Kidney (tissue), 14 donors: ENCODE measurements around the gene OSBPL2. TPM values are rescaled to one million over a fixed set of nuclear protein-coding genes. Genes with fewer than 3 reads are reported as not detected.

ENCODE experiments used
- DNase-seq, 5 donors: peaks; one replicate each; pipeline ENCODE4 v3.0.0-alpha.2; 2013 to 2020
- FAIRE-seq: peaks from 2 replicates; lab custom pipeline; 2012; peaks lifted over from hg19 to GRCh38; lab: Jason Lieb, UNC
- H3K27ac ChIP-seq, 2 donors: one replicate each; pipeline ENCODE4 v1.7.0; 2013; ENCODE audit warnings: low read depth in 2 of 2, low read length in 2 of 2, inconsistent platforms in 1 of 2
- H3K27me3 ChIP-seq: one replicate; pipeline ENCODE4 v1.7.1; 2013; ENCODE audit warnings: low read length, inconsistent platforms; ENCODE audit not compliant: control insufficient read depth, insufficient read depth
- H3K36me3 ChIP-seq, 3 donors: one replicate each; pipeline versions ENCODE4 v1.7.0 to v1.7.1; 2013; ENCODE audit warnings: low read length in 3 of 3, control low read depth in 1 of 3, inconsistent platforms in 1 of 3; ENCODE audit not compliant: insufficient read depth in 3 of 3, control insufficient read depth in 2 of 3
- H3K4me1 ChIP-seq, 3 donors: one replicate each; pipeline versions ENCODE4 v1.7.0 to v1.7.1; 2013; ENCODE audit warnings: low read length in 3 of 3, inconsistent platforms in 1 of 3, low read depth in 1 of 3; ENCODE audit not compliant: control insufficient read depth in 2 of 3, insufficient read depth in 2 of 3
- H3K4me3 ChIP-seq, 3 donors: one replicate each; pipeline versions ENCODE4 v1.7.0 to v1.8.1; 2013; ENCODE audit warnings: low read length in 3 of 3, control low read depth in 1 of 3, inconsistent platforms in 1 of 3
- H3K9ac ChIP-seq, 3 donors: one replicate each; pipeline versions ENCODE4 v1.7.0 to v1.7.1; 2013; ENCODE audit warnings: low read length in 3 of 3, control low read depth in 1 of 3, inconsistent platforms in 1 of 3
- H3K9me3 ChIP-seq, 3 donors: one replicate each; pipeline versions ENCODE4 v1.7.0 to v1.7.1; 2013; ENCODE audit warnings: low read length in 3 of 3, control low read depth in 1 of 3, inconsistent platforms in 1 of 3; ENCODE audit not compliant: control insufficient read depth in 2 of 3, insufficient read depth in 1 of 3
- intact Hi-C: fragments of 100-400 bp; cut with DNase I; formaldehyde crosslinking; loops from one replicate; pipeline ENCODE4 v1.11.1; 2022
- polyA plus RNA-seq: library from polyadenylated mRNA; stranded (reverse); fragments of 350-450 nt; fragmentation: Illumina TruSeq; extraction: RNeasy Lipid Tissue Mini Kit (QIAGEN cat#74804); gene quantifications from one replicate; pipeline ENCODE4 v1.2.3, GENCODE V29; 2014; ENCODE audit warnings: low read depth, low replicate concordance; ENCODE audit not compliant: insufficient read depth
- total RNA-seq: library from RNA; stranded (reverse); fragmentation: NEBNext Ultra II Directional; extraction: Animal tissue kit (Norgen Biotek cat#: 25700); gene quantifications from one replicate; pipeline ENCODE4 v1.2.1, GENCODE V29; 2021
- TF ChIP-seq, protein P1 (sequence below): IDR thresholded peaks from 3 replicates; pipeline ENCODE4 v1.5.1; 2012; ENCODE audit warnings: mild to moderate bottlenecking, moderate library complexity, borderline replicate concordance; ENCODE audit not compliant: insufficient read depth; ENCODE audit errors: extremely low read depth
- donor health status: control.
- donor health status: control.
- donor health status: control.
- donor health status: control.
- donor health status: control.
- donor health status: DM: yes; HTN: yes; CAD: no.
- donor health status: Normal renal cell carcinoma (clear cell type).

OSBPL2 gene
- total and polyA plus RNA-seq, 2 donors from 2014 or later = 20.4 to 57.1 TPM

DNA sequence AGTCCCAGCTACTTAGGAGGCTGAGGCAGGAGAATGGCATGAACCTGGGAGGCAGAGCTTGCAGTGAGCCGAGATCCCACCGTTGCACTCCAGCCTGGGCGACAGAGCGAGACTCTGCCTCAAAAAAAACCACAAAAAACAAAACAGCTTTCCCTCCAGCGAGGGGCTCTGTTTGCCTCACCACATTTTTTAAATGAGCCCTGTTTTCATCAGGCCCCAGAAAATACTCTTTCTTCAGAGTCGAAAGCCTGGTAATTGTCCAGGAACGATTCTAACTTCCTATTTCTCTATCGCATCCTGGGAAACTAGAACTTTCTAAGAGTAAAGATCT is 43.3 kb upstream of the OSBPL2 start:
- no peak for FAIRE-seq
- no peak for DNase-seq
- intact Hi-C loops = no loop called here
- Histone ChIP-seq H3K4me1 (no peaks in the 10 kb centered on the region), H3K4me3 (no peak overlapping the region), H3K27me3 (no peaks in the 10 kb centered on the region), H3K36me3 (peaks cover 2 to 25% (median 19%) of the 10 kb centered on the region in 3 donors), H3K9ac (no peak overlapping the region), H3K9me3 (no peaks in the 10 kb centered on the region), H3K27ac (no peak overlapping the region)
- TF ChIP-seq, protein P1, sequence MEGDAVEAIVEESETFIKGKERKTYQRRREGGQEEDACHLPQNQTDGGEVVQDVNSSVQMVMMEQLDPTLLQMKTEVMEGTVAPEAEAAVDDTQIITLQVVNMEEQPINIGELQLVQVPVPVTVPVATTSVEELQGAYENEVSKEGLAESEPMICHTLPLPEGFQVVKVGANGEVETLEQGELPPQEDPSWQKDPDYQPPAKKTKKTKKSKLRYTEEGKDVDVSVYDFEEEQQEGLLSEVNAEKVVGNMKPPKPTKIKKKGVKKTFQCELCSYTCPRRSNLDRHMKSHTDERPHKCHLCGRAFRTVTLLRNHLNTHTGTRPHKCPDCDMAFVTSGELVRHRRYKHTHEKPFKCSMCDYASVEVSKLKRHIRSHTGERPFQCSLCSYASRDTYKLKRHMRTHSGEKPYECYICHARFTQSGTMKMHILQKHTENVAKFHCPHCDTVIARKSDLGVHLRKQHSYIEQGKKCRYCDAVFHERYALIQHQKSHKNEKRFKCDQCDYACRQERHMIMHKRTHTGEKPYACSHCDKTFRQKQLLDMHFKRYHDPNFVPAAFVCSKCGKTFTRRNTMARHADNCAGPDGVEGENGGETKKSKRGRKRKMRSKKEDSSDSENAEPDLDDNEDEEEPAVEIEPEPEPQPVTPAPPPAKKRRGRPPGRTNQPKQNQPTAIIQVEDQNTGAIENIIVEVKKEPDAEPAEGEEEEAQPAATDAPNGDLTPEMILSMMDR = no peak

GRCh38 chr20:62195736-62196135 is 42.6 kb upstream of the OSBPL2 start:
- intact Hi-C loops = no loop called here
- H3K9me3 ChIP-seq = no peaks in the 10 kb centered on the region
- TF ChIP-seq, protein P1 = no peak

GRCh38 chr20:62196286-62196685 is 42.0 kb upstream of the OSBPL2 start:
- intact Hi-C loops = no loop called here
- Histone ChIP-seq H3K9me3 (no peaks in the 10 kb centered on the region), H3K4me3 (no peak overlapping the region), H3K27me3 (no peaks in the 10 kb centered on the region), H3K27ac (no peak overlapping the region), H3K36me3 (peaks cover 2 to 30% (median 24%) of the 10 kb centered on the region in 3 donors), H3K4me1 (no peaks in the 10 kb centered on the region), H3K9ac (no peak overlapping the region)
- FAIRE-seq = no peak
- TF ChIP-seq, protein P1 = no peak
- peak in 1 of 5 donors; percentile 25 for DNase-seq

More at GRCh38 chr20:62195736-62196135, 42.6 kb upstream of the OSBPL2 start:
- no peak overlapping the region for H3K27ac ChIP-seq
- DNase-seq = peak in 1 of 5 donors; percentile 57
- H3K9ac ChIP-seq = no peak overlapping the region
- no peak for FAIRE-seq
- no peaks in the 10 kb centered on the region for H3K27me3 ChIP-seq
- H3K4me3 ChIP-seq = no peak overlapping the region
- H3K36me3 ChIP-seq = peaks cover 2 to 30% (median 24%) of the 10 kb centered on the region in 3 donors
- H3K4me1 ChIP-seq = no peaks in the 10 kb centered on the region

GRCh38 chr20:62197311-62197710 is 41.0 kb upstream of the OSBPL2 start:
- FAIRE-seq (no peak), DNase-seq (peak in 1 of 5 donors; percentile 43)
- Histone ChIP-seq H3K36me3 (peaks cover 2 to 30% (median 24%) of the 10 kb centered on the region in 3 donors), H3K4me1 (no peaks in the 10 kb centered on the region), H3K27ac (no peak overlapping the region), H3K9ac (no peak overlapping the region), H3K27me3 (no peaks in the 10 kb centered on the region), H3K9me3 (no peaks in the 10 kb centered on the region), H3K4me3 (no peak overlapping the region)
- TF ChIP-seq, protein P1 = no peak
- intact Hi-C loops = no loop called here
